Mesenteric fat pad (tissue), 1 donor: ENCODE data around the gene CACNA1G. TPM values are rescaled to one million over a fixed set of nuclear protein-coding genes. Genes with fewer than 3 reads are reported as not detected.

Source experiments
- DNase-seq: peaks from one replicate; pipeline ENCODE4 v3.0.0-alpha.2; 2020; ENCODE audit warnings: low spot score
- total RNA-seq: library from RNA; stranded (reverse); fragmentation: NEBNext Ultra II Directional; extraction: Animal tissue kit (Norgen Biotek cat#: 25700); gene quantifications from one replicate; pipeline ENCODE4 v1.2.1, GENCODE V29; 2021
- donor health status: DM: yes; HTN: yes; CAD: no.

Gene CACNA1G
- total RNA-seq, 1 donor from 2014 or later: 0.58 TPM

- no peak for DNase-seq
Observed at GRCh38 chr17:50565402-50566350, 5.2 kb downstream of the CACNA1G start.

GRCh38 chr17:50566886-50567285 lies 6.4 kb downstream of the CACNA1G start:
- DNase-seq: no peak

- no peak for DNase-seq
Observed at GRCh38 chr17:50568659-50569058, 8.1 kb downstream of the CACNA1G start.

- DNase-seq: no peak
Observed at GRCh38 chr17:50569592-50569991, 9.1 kb downstream of the CACNA1G start.

GRCh38 chr17:50570032-50570431 lies 9.5 kb downstream of the CACNA1G start:
- no peak for DNase-seq

- DNase-seq: no peak
Observed at GRCh38 chr17:50570528-50570927, 10.0 kb downstream of the CACNA1G start.

- no peak for DNase-seq
Observed at GRCh38 chr17:50571681-50572080, 11.2 kb downstream of the CACNA1G start.

- no peak for DNase-seq
Observed at GRCh38 chr17:50572541-50572940, 12.0 kb downstream of the CACNA1G start.

GRCh38 chr17:50573866-50574611 lies 13.5 kb downstream of the CACNA1G start:
- DNase-seq: no peak

GRCh38 chr17:50575581-50576210 lies 15.2 kb downstream of the CACNA1G start:
- DNase-seq: no peak

- DNase-seq: no peak
Observed at GRCh38 chr17:50576864-50577263, 16.3 kb downstream of the CACNA1G start.

- DNase-seq: no peak
Observed at GRCh38 chr17:50577451-50577954, 17.0 kb downstream of the CACNA1G start.

- no peak for DNase-seq
Observed at GRCh38 chr17:50578173-50578572, 17.7 kb downstream of the CACNA1G start.

- no peak for DNase-seq
Observed at GRCh38 chr17:50579399-50579798, 18.9 kb downstream of the CACNA1G start.

- no peak for DNase-seq
Observed at GRCh38 chr17:50580646-50581045, 20.1 kb downstream of the CACNA1G start.

- DNase-seq: no peak
Observed at GRCh38 chr17:50581316-50581715, 20.8 kb downstream of the CACNA1G start.

GRCh38 chr17:50582741-50583140 lies 22.2 kb downstream of the CACNA1G start:
- no peak for DNase-seq

GRCh38 chr17:50583641-50584040 lies 23.1 kb downstream of the CACNA1G start:
- no peak for DNase-seq

- no peak for DNase-seq
Observed at GRCh38 chr17:50584116-50584515, 23.6 kb downstream of the CACNA1G start.

- DNase-seq: no peak
Observed at GRCh38 chr17:50584749-50585148, 24.2 kb downstream of the CACNA1G start.

GRCh38 chr17:50585346-50585745 lies 24.8 kb downstream of the CACNA1G start:
- no peak for DNase-seq

- DNase-seq: no peak
Observed at GRCh38 chr17:50585891-50586290, 25.4 kb downstream of the CACNA1G start.
